Activated CD8-positive, alpha-beta memory T cell treated with anti-CD3 and anti-CD28 coated beads for 24 hours (primary cell): ENCODE measurements around the gene ZNF148.

ENCODE experiments used
- DNase-seq: peaks from one replicate; pipeline ENCODE4 v3.0.0-alpha.2; 2020

ZNF148 gene

GRCh38 chr3:125331243-125331642, 43.9 kb downstream of the ZNF148 start:
- DNase-seq = no peak

GRCh38 chr3:125326957-125327356, 48.2 kb downstream of the ZNF148 start:
- no peak for DNase-seq

DNA sequence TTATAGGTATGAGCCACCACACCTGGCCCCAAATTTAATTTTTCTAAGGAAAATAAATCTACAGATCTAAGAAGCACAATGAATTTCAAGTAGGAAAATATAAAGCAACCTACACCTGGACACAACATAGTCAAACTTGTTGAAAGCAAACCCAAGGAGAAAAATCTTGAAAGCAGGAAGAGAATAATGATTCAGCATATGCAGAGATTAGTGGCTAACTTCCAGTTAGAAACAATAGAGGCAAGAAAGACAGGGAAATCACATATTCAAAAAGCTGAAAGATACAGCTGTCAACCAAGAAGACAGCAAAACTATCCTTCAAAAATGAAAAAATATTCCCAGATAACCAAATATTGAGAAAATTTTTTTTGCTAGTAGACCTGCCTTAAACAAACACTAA, 49.4 kb downstream of the ZNF148 start:
- no peak for DNase-seq

- no peak for DNase-seq
Observed at GRCh38 chr3:125324341-125324740, 50.8 kb downstream of the ZNF148 start.

- DNase-seq = no peak
Observed at GRCh38 chr3:125322917-125323316, 52.2 kb downstream of the ZNF148 start.

DNA sequence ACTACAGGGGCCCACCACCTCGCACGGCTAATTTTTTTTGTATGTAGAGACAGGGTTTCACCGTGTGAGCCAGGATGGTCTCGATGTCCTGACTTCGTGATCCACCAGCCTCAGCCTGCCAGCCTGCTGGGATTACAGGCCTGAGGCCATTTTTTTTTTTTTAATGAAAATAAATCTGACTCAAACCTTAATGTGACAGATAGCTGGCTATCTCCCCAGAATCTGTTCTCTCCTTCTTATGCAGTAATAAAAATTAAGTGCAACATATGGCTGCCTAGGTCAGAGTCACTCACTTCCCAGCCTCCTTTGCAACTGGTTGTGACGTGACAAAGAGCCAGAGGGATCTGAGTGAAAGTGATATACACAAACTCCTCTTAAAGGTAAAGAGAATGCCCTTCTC, 53.0 kb downstream of the ZNF148 start:
- no peak for DNase-seq

- no peak for DNase-seq
Observed at GRCh38 chr3:125319765-125320164, 55.4 kb downstream of the ZNF148 start.

- DNase-seq = no peak
Observed at GRCh38 chr3:125318871-125319270, 56.3 kb downstream of the ZNF148 start.

DNA sequence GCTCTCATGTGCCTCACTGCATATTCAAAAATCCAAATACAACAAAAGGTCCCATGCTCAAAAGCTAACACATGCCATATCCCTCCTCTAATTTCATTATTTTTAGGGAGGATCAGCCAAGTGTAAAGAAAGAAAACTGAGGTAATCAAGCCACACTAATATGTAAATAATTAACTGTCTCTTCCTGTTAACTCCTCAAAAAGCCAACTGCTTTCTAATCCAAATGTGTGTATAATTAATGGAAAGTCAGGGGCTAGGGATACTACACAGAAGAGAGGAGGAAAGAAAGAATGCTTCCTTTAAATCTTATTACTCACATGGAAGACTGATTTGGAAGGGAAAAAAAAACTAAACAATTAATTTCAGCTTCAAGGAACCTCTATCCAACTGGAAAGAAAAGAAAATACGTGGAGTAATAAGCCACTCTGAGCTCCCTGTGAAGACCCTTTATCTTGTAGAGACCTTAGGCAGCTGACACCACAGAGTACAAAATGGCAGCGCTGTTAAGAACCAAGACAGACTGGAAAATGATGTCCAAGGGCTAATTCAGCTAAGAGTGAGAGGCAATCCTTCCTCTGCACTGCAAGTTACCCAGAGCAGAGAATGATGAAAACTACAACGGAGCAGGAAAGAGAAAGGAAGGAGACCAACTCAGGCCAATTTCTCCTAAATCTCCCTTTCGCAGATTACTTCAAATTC, 56.8 kb downstream of the ZNF148 start:
- DNase-seq = no peak

DNA sequence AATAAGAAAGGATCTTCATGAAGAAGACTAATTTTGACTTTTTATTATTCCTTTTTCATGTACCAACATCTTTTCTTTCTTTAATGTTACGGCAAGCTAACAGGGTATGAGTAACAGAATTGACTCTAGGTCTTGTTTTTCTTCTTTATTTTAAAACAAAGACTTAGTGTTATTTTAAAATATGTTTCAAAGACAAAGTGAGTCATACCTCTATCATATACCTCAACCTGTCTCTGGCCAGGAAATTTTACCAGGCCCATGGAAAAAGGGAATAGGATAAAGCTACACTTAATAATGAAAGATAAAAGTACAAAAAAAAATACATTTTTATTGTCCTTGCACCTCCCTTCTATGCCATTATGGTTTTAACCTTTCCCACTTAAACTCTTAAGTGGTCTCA, 57.4 kb downstream of the ZNF148 start:
- DNase-seq = no peak

GRCh38 chr3:125316949-125317348, 58.2 kb downstream of the ZNF148 start:
- DNase-seq = no peak

DNA sequence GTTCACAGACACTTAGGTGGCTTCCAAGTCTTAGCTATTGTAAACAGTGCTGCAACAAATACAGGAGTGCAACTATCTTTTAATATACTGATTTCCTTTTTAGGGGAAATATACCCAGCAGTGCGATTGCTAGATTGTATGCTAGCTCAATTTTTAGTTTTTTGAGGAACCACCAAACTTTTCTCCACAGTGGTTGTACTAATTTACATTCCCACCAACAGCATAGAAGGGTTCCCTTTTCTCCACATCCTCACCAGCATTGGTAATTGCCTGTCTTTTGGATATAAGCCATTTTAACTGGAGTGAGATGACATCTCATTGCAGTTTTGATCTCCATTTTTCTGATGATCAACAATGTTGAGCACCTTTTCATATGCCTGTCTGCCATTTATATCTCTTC, 58.9 kb downstream of the ZNF148 start:
- no peak for DNase-seq

GRCh38 chr3:125313060-125313635, 62.0 kb downstream of the ZNF148 start:
- no peak for DNase-seq

DNA sequence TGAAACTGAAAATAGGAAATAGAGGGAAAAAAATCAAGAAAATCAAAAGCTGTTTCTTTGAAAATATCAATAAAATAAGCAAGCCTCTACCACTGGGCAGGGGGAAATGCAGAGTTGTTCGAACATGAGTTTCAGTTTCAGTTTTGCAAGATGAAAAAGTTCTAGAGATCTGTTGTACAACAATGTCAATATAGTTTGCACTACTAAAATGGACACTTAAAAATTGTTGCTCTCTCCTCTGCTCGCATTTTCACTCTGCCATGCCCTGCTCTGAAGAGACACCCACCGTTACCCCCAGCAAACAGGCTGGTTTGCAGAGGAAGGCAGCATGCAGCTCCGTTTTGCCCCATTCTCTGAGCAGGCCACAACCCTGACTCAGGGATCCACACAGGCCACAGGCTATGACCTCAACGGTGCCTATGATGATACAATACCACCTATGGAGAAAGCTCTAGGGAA, 64.5 kb downstream of the ZNF148 start:
- DNase-seq = peak; percentile 73

DNA sequence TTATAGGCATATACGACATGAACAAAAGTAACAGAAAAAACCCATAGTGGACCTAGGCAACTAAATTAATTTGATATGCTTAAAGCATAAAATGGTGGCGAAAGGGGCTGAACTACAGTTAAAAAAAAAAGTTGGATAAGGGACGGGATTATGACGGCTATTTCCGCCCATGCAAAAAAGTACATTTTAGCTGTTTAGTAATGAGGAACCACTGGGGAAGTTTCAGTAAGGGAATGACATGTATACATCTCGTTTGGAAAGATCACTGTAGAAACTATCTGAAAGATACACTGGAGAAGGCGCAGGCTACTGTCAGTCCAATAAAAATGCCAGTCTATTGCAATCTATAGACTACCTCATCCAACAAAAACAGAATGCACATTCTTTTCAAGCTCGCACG, 65.6 kb downstream of the ZNF148 start:
- no peak for DNase-seq

- no peak for DNase-seq
Observed at GRCh38 chr3:125306620-125307019, 68.5 kb downstream of the ZNF148 start.

- DNase-seq = no peak
Observed at GRCh38 chr3:125302932-125303331, 72.2 kb downstream of the ZNF148 start.

DNA sequence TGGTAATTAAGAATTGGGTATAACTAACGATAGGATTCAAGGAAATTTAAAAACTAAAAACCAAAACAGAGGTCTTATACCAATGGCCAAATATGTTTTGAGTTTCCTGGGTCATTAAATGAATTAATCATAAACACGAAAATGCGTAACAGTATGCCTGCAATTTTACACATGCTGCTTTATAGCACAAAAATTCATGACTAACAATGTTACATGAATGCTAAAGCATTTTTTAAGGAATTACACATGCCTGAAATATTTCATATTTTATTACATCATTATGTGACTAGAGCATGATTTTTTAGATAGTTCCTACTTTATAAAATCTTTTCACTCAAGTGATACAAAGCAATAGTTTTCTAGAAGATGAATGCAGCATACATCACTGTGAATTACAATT, 74.7 kb downstream of the ZNF148 start:
- DNase-seq = no peak

DNA sequence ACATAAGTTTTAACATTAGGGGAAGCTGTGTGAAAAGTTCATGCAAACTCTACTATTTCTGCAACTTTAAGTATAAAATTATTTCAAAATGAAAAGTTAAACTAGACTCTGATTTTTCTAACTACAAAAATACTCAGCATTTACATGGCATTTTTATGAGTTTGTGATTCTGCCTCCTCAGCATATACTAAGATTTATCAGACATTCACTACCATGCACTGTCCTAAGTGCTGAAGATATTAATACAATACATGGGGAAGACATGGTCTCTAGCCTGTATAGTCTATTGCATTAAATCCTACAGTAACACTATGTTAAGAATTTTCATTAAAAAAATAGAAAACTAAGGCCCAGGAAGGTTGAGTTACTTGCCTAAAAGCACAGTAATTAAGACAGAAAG, 80.7 kb downstream of the ZNF148 start:
- no peak for DNase-seq

GRCh38 chr3:125292015-125292414, 83.1 kb downstream of the ZNF148 start:
- DNase-seq = no peak

- no peak for DNase-seq
Observed at GRCh38 chr3:125289429-125289981, 85.6 kb downstream of the ZNF148 start.

DNA sequence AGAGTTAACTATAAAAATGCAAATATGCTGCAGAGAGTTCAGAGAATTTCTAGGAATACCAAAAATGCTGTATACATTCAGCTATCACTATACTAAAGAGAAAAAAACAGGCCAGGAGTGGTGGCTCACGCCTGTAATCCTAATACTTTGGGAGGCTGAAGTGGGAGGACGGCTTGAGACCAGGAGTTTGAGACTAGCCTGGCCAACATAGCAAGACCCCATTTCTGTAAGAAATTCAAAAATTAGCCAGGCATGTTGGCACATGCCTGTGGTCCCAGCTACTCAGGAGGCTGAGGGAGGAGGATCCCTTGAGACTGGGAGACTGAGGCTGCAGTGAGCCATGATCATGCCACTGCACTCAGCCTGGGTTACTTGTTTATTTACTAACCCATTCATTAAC, 87.9 kb downstream of the ZNF148 start:
- no peak for DNase-seq

GRCh38 chr3:125281381-125281780, 93.7 kb downstream of the ZNF148 start:
- DNase-seq = no peak

GRCh38 chr3:125280668-125281361, 94.3 kb downstream of the ZNF148 start:
- no peak for DNase-seq
